ENCODE measurements around the gene CORT.

- TF ChIP-seq EZH2 (IDR thresholded peaks at IDR 0.05; ENCODE audit: borderline replicate concordance, insufficient read depth, low read length, poor library complexity, severe bottlenecking) = no peak
- no peak for TF ChIP-seq CTCF (IDR thresholded peaks at IDR 0.05; ENCODE audit: poor library complexity, severe bottlenecking)
- TF ChIP-seq EP300 (conservative IDR thresholded peaks at IDR 0.05; ENCODE audit: poor library complexity, severe bottlenecking) = no peak
- TF ChIP-seq RAD21 (conservative IDR thresholded peaks at IDR 0.05) = no peak
- no peak for TF ChIP-seq POLR2AphosphoS5 (IDR thresholded peaks at IDR 0.05)
- no peak for TF ChIP-seq REST (IDR thresholded peaks at IDR 0.05; ENCODE audit: borderline replicate concordance)
- no peak for TF ChIP-seq TAF1 (IDR thresholded peaks at IDR 0.05; ENCODE audit: low read depth)
- no peak for TF ChIP-seq MXI1 (conservative IDR thresholded peaks at IDR 0.05; ENCODE audit: poor library complexity, severe bottlenecking)
- TF ChIP-seq SMC3 (conservative IDR thresholded peaks at IDR 0.05; ENCODE audit: poor library complexity) = no peak
Observed at GRCh38 chr1:10498231-10498630, 48.4 kb downstream of the CORT start.

Measured in neural cell (in vitro differentiated cells).